ENCODE results near the gene PIK3C3.

DNA sequence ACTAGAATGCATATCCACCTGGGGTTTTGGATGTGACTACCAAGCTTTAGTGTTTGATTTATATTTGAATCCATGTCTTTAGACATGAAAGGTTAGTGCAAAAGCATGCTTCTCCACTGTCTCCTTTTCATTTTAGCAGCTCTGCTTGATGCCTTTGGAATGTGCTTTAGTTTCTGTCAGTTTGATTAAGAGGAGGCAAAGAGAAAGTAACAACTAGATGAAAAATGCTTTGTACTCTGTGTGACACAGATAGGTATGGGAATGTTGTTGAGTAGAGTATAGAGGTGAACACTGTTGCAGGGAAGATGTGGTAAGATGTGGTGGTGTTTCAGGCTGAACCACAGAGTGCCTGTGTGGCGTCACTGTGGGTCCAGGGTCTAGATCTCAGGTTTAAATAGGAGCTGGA is 19.8 kb downstream of the PIK3C3 start:
- TF ChIP-seq L3MBTL2 (conservative IDR thresholded peaks at IDR 0.05) (no peak), LEF1 (IDR thresholded peaks at IDR 0.05; ENCODE audit: borderline replicate concordance) (no peak), FOXK2 (IDR thresholded peaks at IDR 0.05) (no peak), HDGF (IDR thresholded peaks at IDR 0.05; ENCODE audit: borderline replicate concordance) (no peak), NFRKB (IDR thresholded peaks at IDR 0.05) (no peak), ZNF384 (IDR thresholded peaks at IDR 0.05) (no peak), SP1 (IDR thresholded peaks at IDR 0.05) (no peak), BHLHE40 (IDR thresholded peaks at IDR 0.05; ENCODE audit: borderline replicate concordance) (no peak), SUZ12 (IDR thresholded peaks at IDR 0.05) (no peak), TARDBP (IDR thresholded peaks at IDR 0.05) (no peak), ELF4 (IDR thresholded peaks at IDR 0.05) (no peak)

Measured in HEK293T (cell line).